HG03571 (cell line): ENCODE results near the gene ECSCR.
"Not testable (repeated sequence)": the region's sequence is repeated elsewhere in the genome, so short reads cannot be mapped to it uniquely, and the experiment has no call there.

Experiments
- ATAC-seq: cut with Tn5 transposase; IDR thresholded peaks from one replicate; pipeline ENCODE4 v1.9.1; 2021; ENCODE audit not compliant: unreplicated experiment

ECSCR gene

DNA sequence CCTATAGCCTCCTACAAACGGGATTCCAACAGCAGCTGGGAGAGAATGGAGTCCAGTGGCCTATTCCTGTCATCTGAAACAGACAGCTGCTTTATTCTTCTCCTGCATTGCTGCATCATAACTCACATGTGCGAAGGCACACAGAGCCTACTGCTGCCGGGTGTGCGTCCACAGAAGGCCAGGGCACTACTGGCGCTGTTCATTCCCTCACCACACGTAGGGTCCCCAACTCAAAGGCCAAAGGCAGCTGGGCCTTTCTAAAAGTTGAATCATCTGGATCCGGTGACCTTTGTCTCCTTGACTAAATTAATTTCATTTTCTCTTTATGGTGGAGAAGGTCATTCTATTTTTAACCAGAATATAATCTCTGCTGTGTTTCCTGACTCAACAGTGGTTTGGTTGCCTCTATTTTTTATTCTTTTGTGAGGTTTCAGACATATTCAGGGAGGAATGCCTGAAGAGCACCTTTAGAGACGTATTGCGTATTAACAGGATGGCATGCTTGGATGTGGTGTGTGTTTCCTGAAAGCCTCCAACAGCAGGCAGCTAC lies 47.9 kb downstream of the ECSCR start:
- ATAC-seq = no peak

DNA sequence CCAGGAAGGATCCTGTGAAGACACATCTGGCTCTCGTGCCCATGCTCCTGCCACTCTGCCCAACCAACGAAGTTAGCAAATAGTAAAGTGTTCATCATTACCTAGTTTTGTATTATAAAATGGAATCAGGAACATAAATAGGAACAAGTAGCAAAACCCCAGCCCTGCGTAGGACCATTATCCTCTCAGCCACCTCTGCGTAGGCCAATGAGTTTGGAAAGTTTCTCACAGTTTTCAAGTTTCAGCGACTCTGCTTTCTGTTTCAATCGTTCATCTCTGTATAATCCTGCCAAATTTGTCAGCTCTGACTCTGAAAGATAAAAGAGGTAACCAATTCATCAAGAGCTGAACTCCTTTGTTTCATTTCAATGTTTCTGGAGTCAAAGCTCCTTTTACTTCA lies 48.6 kb downstream of the ECSCR start:
- no peak for ATAC-seq

DNA sequence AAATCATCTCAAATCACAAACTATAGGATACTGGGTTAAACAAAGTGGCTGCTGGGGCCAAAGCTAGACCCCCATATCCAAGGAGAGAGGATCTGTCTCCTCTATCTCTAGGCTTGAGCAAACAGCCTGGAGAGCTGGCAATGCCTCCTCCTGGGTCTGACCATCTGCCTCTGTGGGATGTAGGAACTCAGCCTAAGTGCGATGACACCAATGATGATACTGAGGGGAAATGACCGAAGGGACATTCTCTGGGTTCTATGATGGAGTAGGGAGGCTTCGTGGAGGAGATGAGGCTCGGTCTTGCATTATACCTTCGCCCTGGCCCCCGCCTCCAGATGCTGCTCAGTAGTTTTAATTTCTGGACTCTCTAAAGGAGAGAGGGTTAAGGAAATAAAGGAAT lies 49.4 kb downstream of the ECSCR start:
- no peak for ATAC-seq

DNA sequence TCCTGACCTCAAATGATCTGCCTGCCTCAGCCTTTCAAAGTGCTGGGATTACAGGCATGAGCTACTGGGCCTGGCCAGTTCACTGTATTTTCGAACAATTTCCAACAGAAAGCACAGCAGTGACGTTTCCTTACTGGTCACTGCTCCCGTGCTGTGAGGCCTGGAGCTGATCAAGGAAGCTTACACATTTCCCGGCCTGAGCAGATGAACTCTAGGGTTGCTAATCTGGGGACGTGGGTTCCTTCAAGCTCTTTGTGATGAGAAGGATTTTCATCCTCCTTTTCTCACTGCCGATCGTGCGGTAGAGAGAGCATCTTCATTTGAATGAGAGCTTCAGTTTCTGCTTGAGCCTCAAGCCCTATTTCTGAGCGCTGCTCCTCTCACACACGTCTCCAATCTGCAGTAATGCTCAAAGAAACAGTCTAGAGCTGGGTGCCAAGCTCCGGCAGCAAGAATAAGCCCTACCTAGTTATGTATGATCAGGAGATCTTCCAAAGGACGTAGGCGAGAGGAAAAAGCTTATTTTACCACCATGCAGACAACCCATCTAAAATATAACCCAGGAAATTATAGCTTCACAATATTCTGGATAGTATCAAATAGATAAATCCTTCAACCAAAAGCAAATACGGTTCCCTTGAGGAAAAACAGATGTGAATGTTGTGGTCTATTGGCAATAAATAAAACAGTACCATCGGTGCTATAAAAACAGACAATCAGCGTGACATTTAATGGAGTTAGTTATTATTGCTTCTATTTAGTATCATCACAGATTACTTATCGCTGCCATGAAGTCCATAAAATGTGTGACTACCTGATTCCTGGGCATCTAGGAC lies 51.3 kb downstream of the ECSCR start:
- no peak for ATAC-seq

DNA sequence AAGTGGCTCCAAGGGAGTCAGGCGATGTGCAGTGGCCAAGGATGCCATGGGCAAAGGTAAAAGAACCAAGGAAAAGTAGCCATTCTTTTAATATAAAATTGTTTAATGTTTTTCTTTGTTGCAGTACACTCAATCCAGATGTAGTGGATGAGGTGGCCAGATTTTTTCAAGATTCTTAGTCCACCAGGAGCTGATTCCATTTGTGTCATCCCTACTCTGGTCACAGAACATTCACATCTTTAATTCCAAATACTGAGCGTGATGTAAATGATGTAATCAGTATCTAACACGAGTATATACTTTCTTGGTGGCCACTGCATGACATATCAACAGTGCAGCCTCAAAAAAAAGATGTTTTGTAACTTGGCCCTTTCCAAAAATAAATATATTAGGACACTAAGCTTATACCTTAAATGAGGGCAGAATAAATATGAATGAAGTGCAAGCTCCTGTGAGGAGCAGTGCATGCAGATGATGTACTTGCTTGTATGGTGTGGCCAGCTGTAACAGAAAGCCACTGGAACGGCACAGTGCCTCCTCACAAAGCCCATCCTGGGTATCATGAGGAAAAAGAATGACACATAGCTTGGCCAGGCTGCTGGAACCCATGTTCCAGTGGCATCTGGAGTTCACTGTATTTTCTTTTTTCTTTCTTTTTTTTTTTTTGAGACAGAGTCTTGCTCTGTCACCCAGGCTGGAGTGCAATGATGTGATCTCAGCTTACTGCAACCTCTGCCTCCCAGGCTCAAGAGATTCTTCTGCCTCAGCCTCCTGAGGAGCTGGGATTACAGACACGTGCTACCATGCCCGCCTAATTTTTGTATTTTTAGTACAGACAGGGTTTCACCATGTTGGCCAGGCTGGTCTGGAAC lies 52.2 kb downstream of the ECSCR start:
- ATAC-seq = no peak

DNA sequence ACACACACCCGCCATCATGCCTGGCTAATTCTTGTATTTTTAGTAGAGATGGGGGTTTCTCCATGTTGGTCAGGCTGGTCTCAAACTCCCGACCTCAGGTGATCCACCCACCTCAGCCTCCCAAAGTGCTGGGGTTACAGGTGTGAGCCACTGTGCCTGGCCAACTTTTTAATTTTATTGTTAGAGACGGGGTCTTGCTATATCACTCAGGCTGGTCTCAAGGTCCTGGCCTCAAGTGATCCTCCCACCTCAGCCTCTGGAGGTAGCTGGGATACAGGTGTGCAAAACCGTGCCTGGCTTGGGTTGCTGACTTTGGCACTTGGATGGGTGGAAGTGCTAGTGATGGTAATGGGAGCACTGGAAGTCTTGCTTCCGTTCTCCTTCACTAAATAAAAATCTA lies 53.4 kb downstream of the ECSCR start:
- ATAC-seq = not testable (repeated sequence)

DNA sequence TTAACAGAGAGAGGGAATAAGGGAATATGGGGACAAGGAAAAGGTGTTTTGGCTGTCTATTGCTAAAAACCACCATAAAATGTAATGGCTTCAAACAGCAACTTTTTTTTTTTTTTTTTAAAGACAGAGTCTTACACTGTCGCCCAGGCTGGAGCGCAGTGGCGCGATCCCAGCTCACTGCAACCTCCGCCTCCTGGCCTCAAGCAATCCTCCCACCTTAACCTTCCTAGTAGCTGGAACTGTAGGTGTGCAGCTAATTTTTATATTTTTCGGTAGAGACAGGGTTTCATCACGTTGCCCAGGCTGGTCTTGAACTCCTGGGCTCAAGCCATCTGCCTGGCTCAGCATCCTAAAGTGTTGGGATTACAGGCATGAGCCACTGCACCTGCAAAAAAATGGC lies 54.4 kb downstream of the ECSCR start:
- no peak for ATAC-seq

DNA sequence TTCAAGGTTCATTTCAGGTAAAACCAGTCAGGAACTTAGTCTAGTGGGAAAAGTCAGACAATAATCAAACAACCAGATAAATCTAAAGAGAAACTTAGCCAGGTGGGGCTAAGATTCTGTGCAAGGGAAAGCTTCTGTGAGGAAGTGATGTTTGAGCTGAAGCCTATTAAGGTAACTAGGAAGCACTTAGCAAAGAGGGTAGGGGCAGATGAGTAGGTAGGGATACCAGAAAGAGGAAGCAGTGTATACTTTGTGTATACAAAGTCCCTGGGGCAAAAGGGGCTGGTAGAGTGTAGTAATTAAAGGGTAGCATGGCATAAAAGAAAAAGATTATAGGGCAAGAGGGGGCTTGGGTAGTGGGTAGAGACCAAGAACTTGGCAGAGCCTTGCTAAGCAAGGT lies 55.0 kb downstream of the ECSCR start:
- no peak for ATAC-seq

DNA sequence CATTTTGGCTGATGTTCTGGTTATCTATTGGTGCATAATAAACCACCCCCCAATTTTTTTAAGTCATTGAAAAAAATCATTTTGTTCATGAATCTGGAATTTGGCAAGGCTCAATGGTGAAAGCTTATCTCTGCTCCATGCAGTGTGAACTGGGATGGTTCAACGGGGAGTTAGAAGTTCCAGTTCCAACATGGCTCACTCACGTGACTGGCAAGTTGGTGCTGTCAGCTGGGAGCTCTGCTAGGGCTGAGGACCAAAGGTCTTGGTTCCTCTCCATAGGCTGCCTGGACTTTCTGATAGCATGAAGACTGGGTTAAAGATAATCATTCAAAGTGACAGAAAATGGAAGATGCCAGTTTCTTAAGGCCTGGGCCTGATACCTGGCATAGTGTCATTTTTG lies 55.6 kb downstream of the ECSCR start:
- no peak for ATAC-seq

DNA sequence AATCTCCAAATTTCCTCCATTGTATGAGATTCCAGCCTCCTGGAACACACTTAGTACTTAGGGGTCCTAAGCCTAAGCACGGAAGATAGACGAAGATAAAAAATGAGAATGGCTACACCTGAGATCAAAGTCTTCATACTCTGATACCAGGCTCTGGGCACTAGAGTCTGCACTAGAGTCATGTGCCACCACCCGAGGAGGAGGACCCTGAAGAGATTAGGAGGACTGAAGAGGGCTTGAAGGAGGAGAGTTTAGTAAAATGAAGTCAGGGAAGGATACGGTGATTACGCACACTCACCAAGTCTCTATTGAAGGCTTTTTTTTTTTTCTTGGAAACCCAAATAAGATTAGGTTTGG lies 58.1 kb downstream of the ECSCR start:
- ATAC-seq = no peak

DNA sequence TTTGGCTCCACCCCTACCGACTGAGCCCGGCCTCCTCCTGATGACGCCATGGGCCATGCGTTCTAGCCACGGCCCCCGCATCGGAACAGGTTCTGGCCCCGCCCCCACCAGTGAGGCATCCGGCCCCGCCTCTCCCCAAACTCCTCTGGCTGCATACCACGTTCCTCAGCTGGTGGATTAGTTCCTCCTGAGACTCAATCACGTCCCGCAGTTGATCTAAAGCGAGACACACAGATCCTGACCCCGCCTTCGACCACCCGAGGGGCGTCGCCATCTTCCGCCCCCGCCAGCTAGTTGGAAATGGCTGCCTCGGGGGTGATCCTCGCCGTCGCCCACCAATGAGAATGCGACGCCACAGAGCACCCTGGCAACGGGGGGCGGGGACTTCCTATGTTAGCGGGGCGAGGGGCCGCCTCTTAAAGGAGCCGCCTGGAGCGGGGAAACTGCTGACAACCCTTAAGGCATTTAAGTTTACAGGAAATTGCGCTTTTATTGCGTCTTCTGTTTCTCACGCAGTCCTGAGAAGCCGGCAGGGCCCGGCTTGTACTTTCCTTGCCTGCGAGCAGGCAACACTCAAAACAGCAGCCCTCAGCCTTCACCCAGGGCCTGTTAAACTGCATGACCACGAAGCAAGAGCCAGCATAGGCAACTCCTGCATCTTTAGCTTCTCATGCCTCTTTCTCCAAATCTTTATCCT lies 58.6 kb downstream of the ECSCR start, which contains the start of gene SPATA24:
TSS of gene SPATA24 (minus strand) at position 303 of the 697 bp plus-strand sequence. CDS start at position 274, 29 bp downstream.
- peak; percentile 86 for ATAC-seq

DNA sequence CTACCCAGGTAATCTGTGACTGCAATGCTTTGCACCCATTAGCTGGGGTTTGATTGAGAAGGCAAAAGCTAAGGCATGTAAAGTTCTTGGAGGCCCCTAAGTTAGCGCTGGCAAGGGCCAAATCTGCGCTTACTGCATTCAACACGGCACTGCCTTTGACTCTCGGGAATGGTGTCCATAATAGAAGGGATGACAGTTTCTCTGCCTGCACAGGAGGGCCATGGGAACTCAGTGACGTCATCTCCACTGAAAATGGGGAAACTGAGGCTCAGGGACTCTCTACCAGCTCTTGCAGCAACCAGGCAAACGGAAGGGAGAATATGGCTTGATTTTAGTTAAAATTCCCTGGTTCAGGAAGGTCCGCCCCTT lies 59.1 kb downstream of the ECSCR start:
- ATAC-seq = no peak

DNA sequence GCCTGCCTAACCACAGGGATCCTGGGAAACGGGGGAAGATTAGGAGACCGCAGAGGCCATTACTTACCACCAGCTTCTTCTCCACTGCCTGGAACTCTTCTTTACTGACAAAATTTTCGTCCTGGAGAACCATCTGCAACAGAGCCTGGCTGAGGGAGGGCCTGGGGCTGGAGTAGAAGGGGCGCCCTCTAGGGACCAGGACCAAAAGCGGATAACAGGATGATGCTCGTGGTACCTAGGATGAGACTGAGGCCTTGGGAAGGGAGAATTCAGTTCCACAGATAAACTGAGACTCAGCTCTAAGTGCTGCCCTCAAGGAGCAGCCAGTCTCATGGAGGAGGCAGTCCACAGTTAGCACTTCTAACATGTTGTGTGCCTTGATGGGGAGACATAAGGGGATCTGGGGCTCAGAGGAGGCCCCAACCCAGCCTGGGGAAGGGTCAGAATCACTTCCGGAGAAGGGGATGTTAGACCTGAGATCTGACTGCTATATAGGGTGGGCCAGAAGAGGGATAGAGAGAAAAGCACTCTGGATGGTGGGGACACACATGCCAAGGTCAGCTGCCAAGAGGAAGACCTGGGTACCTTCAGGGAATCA lies 59.9 kb downstream of the ECSCR start:
- no peak for ATAC-seq

DNA sequence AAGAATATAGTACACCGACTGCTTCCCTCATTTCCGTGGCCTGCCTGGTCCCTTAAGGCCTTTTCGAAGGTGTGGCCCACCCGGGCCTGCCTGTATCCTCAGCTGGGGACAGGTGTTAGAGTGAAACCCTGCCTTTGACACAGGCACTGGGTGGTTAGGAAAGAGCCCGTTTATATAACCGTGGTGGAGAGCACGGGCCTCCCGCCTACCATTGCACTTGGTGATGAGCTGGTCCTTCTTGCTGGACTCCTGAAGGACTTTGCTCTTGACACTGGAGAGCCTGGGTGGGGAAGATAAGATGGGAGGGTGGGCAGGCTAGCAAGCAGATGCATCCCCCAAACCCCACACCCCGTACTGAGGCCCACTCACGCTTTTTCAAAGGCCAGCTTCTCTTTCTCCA lies 61.0 kb downstream of the ECSCR start:
- no peak for ATAC-seq

DNA sequence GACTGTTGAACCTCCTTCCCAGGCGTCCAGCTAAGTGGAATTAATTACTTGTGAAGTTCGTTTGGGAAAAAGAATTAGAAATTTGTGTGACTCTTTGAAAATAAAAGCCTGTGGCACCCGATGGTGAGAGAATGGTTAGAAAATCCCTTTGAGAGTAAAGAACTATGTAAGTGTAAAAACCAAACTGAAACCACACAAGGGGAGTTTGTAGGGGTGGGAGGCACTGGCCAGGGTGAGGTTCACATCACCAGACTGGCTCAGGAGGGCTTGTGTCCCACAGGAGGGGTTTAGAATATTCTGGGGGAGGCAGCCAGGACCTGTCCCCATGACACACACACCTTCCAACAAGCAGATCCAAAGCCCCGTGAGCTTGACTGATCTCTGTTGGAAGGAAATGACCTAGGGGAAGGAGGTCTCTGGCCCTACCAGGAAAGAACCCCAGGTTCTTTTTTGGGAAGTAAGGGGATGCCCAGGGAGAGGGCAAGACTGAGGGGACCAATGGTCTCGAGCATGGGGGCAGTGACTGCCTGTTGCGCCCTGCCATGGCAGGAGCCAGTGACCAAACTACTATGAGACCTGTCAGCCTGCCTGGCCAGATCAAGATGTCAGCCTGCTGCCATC lies 62.9 kb downstream of the ECSCR start:
- no peak for ATAC-seq
